C4-2B (cell line): ENCODE results near the gene FKBP8.

ENCODE experiments used
- H3K27ac ChIP-seq: fragments of 450-650 bp; 2 replicates; pipeline ENCODE4 v1.5.1; 2017
- ZFX ChIP-seq: fragments of 450-650 bp; IDR thresholded peaks from 2 replicates; pipeline ENCODE4 v1.6.1; 2017
- TF ChIP-seq, protein P1 (sequence below): fragments of 450-650 bp; conservative IDR thresholded peaks from 2 replicates; pipeline ENCODE4 v1.5.1; 2017; ENCODE audit warnings: mild to moderate bottlenecking

Gene FKBP8

DNA sequence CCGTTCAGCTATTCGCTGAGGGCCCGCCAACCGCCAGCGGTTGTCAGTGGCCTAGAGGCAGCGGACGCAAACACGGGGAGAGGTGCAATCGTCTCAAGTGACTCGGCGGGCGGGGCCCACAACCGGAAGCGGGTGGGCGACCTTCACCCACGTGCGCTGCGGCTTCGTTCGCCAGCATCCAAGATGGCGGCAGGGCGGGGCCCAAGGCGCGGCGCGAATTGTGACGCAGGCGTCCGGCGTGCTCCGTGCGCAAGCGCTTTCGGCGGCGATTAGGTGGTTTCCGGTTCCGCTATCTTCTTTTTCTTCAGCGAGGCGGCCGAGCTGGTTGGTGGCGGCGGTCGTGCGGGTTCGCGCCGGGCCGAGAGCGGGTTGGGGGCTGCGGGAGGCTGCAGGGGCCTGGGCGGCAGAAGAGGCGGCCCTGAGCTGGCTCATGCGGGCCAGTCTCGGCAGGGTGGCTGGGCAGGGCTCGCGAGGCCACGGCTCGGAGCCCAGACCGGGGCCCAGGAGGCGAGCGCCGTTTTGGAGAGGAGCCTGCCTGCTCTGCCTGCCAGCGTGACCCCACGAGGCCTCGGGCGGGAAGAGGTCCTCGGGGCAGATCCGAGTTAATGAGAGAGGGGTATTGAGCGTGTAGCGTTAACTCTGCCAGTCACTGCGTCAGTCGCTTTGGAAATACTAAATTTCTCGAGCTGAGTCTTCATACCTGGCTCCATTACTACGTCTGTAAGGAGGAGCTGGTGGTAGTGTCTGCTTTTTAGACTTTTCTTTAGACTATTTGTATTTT is 28.4 kb upstream of the FKBP8 start, which contains the start of gene UBA52:
Gene UBA52 (plus strand): TSS at position 294 of the 781 bp plus-strand sequence. CDS start 1,444 bp downstream, outside the sequence.
- TF ChIP-seq, protein P1, sequence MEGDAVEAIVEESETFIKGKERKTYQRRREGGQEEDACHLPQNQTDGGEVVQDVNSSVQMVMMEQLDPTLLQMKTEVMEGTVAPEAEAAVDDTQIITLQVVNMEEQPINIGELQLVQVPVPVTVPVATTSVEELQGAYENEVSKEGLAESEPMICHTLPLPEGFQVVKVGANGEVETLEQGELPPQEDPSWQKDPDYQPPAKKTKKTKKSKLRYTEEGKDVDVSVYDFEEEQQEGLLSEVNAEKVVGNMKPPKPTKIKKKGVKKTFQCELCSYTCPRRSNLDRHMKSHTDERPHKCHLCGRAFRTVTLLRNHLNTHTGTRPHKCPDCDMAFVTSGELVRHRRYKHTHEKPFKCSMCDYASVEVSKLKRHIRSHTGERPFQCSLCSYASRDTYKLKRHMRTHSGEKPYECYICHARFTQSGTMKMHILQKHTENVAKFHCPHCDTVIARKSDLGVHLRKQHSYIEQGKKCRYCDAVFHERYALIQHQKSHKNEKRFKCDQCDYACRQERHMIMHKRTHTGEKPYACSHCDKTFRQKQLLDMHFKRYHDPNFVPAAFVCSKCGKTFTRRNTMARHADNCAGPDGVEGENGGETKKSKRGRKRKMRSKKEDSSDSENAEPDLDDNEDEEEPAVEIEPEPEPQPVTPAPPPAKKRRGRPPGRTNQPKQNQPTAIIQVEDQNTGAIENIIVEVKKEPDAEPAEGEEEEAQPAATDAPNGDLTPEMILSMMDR, result no peak
- peak; percentile 83; the same call in 1 of the 2 replicates for TF ChIP-seq ZFX
- peak within 1 kb of the TSS; percentile 94 for H3K27ac ChIP-seq

DNA sequence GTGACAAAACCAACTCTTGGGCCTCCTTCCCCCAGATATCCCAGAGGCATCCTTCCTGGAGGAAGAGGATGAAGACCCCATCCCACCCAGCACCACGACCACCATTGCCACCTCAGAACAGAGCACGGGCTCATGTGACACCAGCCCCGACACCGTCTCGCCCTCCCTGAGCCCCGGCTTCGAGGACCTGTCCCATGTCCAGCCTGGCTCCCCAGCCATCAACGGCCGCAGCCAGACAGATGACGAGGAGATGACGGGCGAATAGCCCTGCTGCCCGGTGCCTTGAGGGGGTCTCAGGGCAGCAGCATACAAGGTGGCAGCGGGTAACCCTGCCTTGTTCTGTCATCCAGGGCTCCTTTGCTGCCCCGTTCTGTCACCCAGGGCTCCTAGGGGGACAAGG is 25.0 kb upstream of the FKBP8 start:
- no peak overlapping the region for H3K27ac ChIP-seq
- TF ChIP-seq, protein P1, result no peak
- no peak for TF ChIP-seq ZFX

DNA sequence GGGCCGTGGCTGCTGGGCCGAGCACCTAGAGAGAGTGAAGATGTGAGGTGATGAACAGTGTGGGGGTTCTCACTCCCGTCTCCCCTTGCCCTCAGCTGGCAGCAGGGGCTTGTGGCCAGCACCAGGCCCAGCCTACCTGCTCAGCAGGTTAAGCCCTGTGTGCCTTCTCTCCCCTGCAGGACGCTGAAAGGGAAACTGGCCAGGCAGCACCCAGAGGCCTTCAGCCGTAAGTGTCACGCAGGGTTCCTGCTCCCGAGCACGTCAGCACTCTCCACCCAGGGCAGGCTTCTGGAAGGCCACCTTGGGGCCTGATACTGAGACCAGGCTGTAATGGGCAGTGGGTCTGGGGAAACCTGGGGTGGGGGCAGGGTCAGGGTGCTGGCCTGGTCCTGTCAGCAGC is 23.6 kb upstream of the FKBP8 start:
- no peak overlapping the region for H3K27ac ChIP-seq
- TF ChIP-seq, protein P1, result no peak
- TF ChIP-seq ZFX, result no peak

DNA sequence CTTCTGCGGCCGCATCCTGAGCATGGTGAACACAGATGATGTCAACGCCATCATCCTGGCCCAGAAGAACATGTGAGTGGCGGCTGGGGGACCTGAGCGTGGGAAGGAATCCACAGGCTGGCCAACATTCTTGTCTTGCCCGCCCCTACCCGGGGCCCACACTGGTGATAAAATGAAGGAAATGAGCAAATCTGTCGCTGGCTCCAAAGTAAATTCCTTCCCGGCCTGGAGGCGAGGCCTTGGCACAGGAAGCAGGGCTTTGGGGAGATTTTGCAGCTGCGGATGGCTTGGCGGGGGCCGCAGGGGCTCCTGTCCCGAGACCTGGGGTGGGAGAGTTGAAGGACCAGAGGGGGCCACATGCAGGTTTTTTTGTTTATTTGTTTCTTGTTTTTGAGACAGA is 18.7 kb upstream of the FKBP8 start:
- no peak overlapping the region for H3K27ac ChIP-seq

DNA sequence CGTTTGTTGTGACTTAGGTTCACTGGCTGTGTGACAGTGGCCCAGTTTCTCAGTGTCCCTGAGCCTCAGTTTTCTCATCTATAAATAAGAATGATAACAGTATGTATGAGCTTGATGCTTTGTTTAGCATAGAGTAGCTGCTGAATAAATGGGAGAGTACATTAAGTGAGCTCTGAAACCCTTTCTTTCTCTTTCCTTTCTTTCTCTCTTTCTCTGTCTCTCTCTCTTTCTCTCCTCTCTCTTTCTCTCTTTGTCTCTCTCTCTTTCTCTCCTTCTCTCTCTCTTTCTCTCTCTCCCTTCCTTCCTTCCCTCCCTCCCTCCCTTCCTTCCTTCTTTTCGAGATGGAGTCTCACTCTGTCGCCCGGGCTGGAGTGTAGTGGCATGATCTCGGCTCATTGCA is 16.3 kb upstream of the FKBP8 start:
- TF ChIP-seq, protein P1, result no peak
- TF ChIP-seq ZFX, result no peak
- no peak overlapping the region for H3K27ac ChIP-seq

More for the DNA sequence above, 18.7 kb upstream of the FKBP8 start:
- no peak for TF ChIP-seq ZFX
- TF ChIP-seq, protein P1, result no peak

DNA sequence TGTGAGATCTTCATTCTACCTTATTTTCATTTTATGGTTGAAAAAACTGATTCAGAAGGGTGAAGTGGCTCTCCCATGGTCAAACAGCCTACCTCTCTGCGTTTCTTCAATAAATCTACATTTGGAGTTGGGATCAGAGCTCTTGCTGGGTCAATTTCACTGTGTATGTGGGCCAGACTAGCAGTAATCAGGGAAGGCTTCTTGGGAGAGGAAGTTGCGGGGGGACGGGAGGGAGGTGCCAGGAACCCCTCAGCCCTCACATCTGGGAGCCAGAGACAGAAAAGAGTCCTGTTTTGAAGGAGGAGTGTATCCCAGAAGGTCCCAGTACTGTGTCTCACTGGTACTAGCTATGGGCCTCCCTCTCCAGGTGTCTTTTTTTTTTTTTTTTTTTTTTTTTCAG is 15.2 kb upstream of the FKBP8 start:
- no peak for TF ChIP-seq ZFX
- TF ChIP-seq, protein P1, result no peak
- H3K27ac ChIP-seq, result peak overlapping the region; percentile 88

DNA sequence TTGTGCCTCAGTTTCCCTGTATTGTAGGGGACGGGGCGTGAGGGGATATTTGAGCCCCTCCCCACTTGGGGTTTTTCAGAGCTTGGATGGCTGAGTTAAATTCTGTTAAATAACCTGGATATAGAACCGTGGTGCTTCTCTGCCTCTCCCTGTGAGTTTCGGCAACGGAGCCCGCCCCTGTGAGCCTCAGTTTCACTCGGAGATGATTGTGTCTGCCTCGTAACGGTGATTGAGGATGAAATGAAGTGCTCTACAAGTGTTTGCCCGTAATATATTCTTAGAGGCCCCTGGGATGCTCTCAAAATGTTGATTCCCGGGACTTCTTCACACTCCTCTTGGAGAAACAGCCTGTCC is 14.8 kb upstream of the FKBP8 start:
- peak overlapping the region; percentile 88 for H3K27ac ChIP-seq
- no peak for TF ChIP-seq ZFX
- TF ChIP-seq, protein P1, result no peak
